Neural cell (in vitro differentiated cells): ENCODE data around the gene C19orf53. TPM values are rescaled to one million over a fixed set of nuclear protein-coding genes. Genes with fewer than 3 reads are reported as not detected.
"Not testable (repeated sequence)": the region's sequence is repeated elsewhere in the genome, so short reads cannot be mapped to it uniquely, and the experiment has no call there.

Experiments
- H2AFZ ChIP-seq: fragments of 200-600, 300-800 bp; sonication (generic), shearing (Covaris generic); 2 replicates; pipeline ENCODE4 v1.6.0; 2014; ENCODE audit warnings: low read depth, mild to moderate bottlenecking, antibody characterized with exemption, low read length, moderate library complexity
- H3F3A ChIP-seq: fragments of 200-600 bp; shearing (Covaris generic); 2 replicates; pipeline ENCODE4 v1.6.1; 2016; ENCODE audit warnings: mild to moderate bottlenecking, moderate library complexity, mixed read lengths, antibody characterized with exemption, low read length; ENCODE audit not compliant: insufficient read depth, poor library complexity, severe bottlenecking
- H3K27ac ChIP-seq: fragments of 200-600, 300-800 bp; sonication (generic), shearing (Covaris generic); 2 replicates; pipeline ENCODE4 v1.5.1; 2014; ENCODE audit warnings: mild to moderate bottlenecking, low read length, moderate library complexity
- H3K27me3 ChIP-seq: fragments of 300-800, 200-600 bp; sonication (generic), shearing (Covaris generic); 2 replicates; pipeline ENCODE4 v1.6.0; 2014; ENCODE audit warnings: mild to moderate bottlenecking, low read depth, low read length, moderate library complexity; ENCODE audit not compliant: insufficient read depth
- H3K36me3 ChIP-seq: fragments of 300-800, 200-600 bp; sonication (generic), shearing (Covaris generic); 2 replicates; pipeline ENCODE4 v1.5.1; 2014; ENCODE audit warnings: mild to moderate bottlenecking, antibody characterized with exemption, low read length, moderate library complexity; ENCODE audit not compliant: insufficient read depth
- H3K4me2 ChIP-seq: fragments of 300-800, 200-600 bp; sonication (generic), shearing (Covaris generic); 2 replicates; pipeline ENCODE4 v1.6.0; 2014; ENCODE audit warnings: mild to moderate bottlenecking, low read length
- H3K4me3 ChIP-seq: fragments of 300-800, 200-600 bp; sonication (generic), shearing (Covaris generic); 2 replicates; pipeline ENCODE4 v1.5.1; 2014; ENCODE audit warnings: mild to moderate bottlenecking, low read length, moderate library complexity
- H3K79me2 ChIP-seq: fragments of 200-600 bp; shearing (Covaris generic); replicated peaks from 2 replicates; pipeline ENCODE4 v1.6.0; 2014; ENCODE audit warnings: mild to moderate bottlenecking, low read length, moderate library complexity; ENCODE audit not compliant: insufficient read depth
- H3K9ac ChIP-seq: fragments of 300-800, 200-600 bp; sonication (generic), shearing (Covaris generic); 2 replicates; pipeline ENCODE4 v1.6.1; 2016; ENCODE audit warnings: mild to moderate bottlenecking, low read length, mixed read lengths
- H3K9me2 ChIP-seq: fragments of 200-600 bp; shearing (Covaris generic); 2 replicates; pipeline ENCODE4 v1.6.1; 2016; ENCODE audit warnings: mild to moderate bottlenecking, low read length, mixed read lengths; ENCODE audit not compliant: insufficient read depth
- H3K9me3 ChIP-seq: fragments of 200-600, 300-800 bp; sonication (generic), shearing (Covaris generic); 2 replicates; pipeline ENCODE4 v1.6.1; 2016; ENCODE audit warnings: mild to moderate bottlenecking, mixed run types, low read length, moderate library complexity, mixed read lengths
- H4K20me1 ChIP-seq: fragments of 200-600 bp; shearing (Covaris generic); 2 replicates; pipeline ENCODE4 v1.6.1; 2016; ENCODE audit warnings: mild to moderate bottlenecking, mixed run types; ENCODE audit not compliant: insufficient read depth
- EP300 ChIP-seq: fragments of 450-650 bp; conservative IDR thresholded peaks from 2 replicates; pipeline ENCODE4 v1.6.1; 2014; ENCODE audit warnings: antibody characterized with exemption, mild to moderate bottlenecking, moderate library complexity; ENCODE audit not compliant: poor library complexity, severe bottlenecking
- EZH2 ChIP-seq: fragments of 200-600, 300-800 bp; shearing (Covaris generic), sonication (generic); IDR thresholded peaks from 2 replicates; pipeline ENCODE4 v1.6.1; 2014; ENCODE audit warnings: antibody characterized with exemption, low read length, borderline replicate concordance, mild to moderate bottlenecking; ENCODE audit not compliant: insufficient read depth, poor library complexity, severe bottlenecking
- MXI1 ChIP-seq: fragments of 450-650 bp; conservative IDR thresholded peaks from 2 replicates; pipeline ENCODE4 v1.6.1; 2014; ENCODE audit warnings: antibody characterized with exemption, mild to moderate bottlenecking; ENCODE audit not compliant: poor library complexity, severe bottlenecking
- POLR2AphosphoS5 ChIP-seq: IDR thresholded peaks from 2 replicates; pipeline ENCODE4 v1.6.1; 2012
- RAD21 ChIP-seq: fragments of 450-650 bp; conservative IDR thresholded peaks from 2 replicates; pipeline ENCODE4 v1.6.1; 2014; ENCODE audit warnings: antibody characterized with exemption, mild to moderate bottlenecking, moderate library complexity
- SMC3 ChIP-seq: fragments of 450-650 bp; conservative IDR thresholded peaks from 2 replicates; pipeline ENCODE4 v1.6.1; 2014; ENCODE audit warnings: antibody characterized with exemption, mild to moderate bottlenecking, moderate library complexity; ENCODE audit not compliant: poor library complexity
- TAF1 ChIP-seq: IDR thresholded peaks from 2 replicates; pipeline ENCODE4 v1.6.1; 2012; ENCODE audit warnings: low read depth
- polyA plus RNA-seq: library from polyadenylated mRNA; depleted of rRNA; stranded (reverse); fragments of >200 nt; gene quantifications from 2 replicates; pipeline ENCODE4 v1.2.3, GENCODE V29; 2014
- TF ChIP-seq, protein P1 (sequence below): IDR thresholded peaks from 2 replicates; pipeline ENCODE4 v1.6.1; 2012; ENCODE audit warnings: borderline replicate concordance
- TF ChIP-seq, protein P2 (sequence below): fragments of 450-650 bp; IDR thresholded peaks from 2 replicates; pipeline ENCODE4 v1.5.1; 2014; ENCODE audit warnings: antibody characterized with exemption, mild to moderate bottlenecking, moderate library complexity; ENCODE audit not compliant: poor library complexity, severe bottlenecking

C19orf53 gene
- polyA plus RNA-seq, 1 donor from 2014 or later, result 104 TPM

DNA sequence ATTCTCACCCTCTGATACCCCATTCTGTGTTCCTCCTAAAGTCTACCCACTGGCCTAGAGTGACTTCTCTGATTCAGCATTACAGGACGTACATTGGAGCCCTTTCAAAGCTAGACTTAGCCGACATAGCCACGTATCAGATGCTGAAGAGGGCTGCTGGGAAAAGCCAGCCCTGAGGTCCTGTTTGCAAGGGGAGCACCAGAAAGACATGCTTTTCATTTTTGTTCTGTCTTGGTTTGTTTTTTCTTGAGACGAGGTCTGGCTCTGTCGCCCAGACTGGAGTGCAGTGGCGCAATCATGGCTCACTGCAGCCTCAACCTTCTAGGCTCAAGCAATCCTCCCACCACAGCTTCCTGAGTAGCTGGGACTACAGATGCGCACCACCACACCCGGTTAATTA lies 14.7 kb downstream of the C19orf53 start:
- H3K27ac ChIP-seq, result no peak overlapping the region
- H3K9me2 ChIP-seq, result no peaks in the 10 kb centered on the region
- no peak overlapping the region for H2AFZ ChIP-seq
- no peak overlapping the region for H3K4me3 ChIP-seq
- no peaks in the 10 kb centered on the region for H4K20me1 ChIP-seq
- no peak overlapping the region for H3K9ac ChIP-seq
- H3K4me2 ChIP-seq, result no peak overlapping the region
- H3K27me3 ChIP-seq, result no peaks in the 10 kb centered on the region
- TF ChIP-seq EZH2, result no peak
- TF ChIP-seq EP300, result no peak
- TF ChIP-seq MXI1, result no peak
- TF ChIP-seq POLR2AphosphoS5, result no peak
- no peak for TF ChIP-seq SMC3
- TF ChIP-seq, protein P1, sequence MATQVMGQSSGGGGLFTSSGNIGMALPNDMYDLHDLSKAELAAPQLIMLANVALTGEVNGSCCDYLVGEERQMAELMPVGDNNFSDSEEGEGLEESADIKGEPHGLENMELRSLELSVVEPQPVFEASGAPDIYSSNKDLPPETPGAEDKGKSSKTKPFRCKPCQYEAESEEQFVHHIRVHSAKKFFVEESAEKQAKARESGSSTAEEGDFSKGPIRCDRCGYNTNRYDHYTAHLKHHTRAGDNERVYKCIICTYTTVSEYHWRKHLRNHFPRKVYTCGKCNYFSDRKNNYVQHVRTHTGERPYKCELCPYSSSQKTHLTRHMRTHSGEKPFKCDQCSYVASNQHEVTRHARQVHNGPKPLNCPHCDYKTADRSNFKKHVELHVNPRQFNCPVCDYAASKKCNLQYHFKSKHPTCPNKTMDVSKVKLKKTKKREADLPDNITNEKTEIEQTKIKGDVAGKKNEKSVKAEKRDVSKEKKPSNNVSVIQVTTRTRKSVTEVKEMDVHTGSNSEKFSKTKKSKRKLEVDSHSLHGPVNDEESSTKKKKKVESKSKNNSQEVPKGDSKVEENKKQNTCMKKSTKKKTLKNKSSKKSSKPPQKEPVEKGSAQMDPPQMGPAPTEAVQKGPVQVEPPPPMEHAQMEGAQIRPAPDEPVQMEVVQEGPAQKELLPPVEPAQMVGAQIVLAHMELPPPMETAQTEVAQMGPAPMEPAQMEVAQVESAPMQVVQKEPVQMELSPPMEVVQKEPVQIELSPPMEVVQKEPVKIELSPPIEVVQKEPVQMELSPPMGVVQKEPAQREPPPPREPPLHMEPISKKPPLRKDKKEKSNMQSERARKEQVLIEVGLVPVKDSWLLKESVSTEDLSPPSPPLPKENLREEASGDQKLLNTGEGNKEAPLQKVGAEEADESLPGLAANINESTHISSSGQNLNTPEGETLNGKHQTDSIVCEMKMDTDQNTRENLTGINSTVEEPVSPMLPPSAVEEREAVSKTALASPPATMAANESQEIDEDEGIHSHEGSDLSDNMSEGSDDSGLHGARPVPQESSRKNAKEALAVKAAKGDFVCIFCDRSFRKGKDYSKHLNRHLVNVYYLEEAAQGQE, result no peak
- TF ChIP-seq, protein P2, sequence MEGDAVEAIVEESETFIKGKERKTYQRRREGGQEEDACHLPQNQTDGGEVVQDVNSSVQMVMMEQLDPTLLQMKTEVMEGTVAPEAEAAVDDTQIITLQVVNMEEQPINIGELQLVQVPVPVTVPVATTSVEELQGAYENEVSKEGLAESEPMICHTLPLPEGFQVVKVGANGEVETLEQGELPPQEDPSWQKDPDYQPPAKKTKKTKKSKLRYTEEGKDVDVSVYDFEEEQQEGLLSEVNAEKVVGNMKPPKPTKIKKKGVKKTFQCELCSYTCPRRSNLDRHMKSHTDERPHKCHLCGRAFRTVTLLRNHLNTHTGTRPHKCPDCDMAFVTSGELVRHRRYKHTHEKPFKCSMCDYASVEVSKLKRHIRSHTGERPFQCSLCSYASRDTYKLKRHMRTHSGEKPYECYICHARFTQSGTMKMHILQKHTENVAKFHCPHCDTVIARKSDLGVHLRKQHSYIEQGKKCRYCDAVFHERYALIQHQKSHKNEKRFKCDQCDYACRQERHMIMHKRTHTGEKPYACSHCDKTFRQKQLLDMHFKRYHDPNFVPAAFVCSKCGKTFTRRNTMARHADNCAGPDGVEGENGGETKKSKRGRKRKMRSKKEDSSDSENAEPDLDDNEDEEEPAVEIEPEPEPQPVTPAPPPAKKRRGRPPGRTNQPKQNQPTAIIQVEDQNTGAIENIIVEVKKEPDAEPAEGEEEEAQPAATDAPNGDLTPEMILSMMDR, result no peak
- TF ChIP-seq RAD21, result no peak
- no peaks in the 10 kb centered on the region for H3K36me3 ChIP-seq
- no peaks in the 10 kb centered on the region for H3K79me2 ChIP-seq
- H3K9me3 ChIP-seq, result no peaks in the 10 kb centered on the region
- H3F3A ChIP-seq, result no peaks in the 10 kb centered on the region

DNA sequence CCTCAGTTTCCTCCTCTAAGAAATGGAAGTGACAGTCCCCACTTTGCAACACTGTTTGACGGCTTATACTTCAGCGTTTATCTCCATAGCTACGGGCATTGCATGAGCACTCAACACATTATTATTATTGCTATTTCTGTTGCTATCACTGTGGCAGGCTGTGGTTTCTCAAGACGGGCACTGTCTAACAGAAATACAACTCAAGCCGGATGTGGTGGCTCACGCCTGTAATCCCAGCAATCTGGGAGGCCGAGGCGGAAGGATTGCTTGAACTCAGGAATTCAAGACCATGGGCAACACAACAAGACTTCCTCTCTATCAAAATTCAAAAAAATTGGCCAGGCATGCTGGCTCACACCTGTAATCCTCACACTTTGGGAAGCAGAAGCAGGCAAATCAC lies 16.1 kb downstream of the C19orf53 start:
- Histone ChIP-seq H3K9me2 (no peaks in the 10 kb centered on the region), H3K9ac (no peak overlapping the region), H3K27me3 (no peaks in the 10 kb centered on the region), H3K79me2 (no peaks in the 10 kb centered on the region), H4K20me1 (no peaks in the 10 kb centered on the region), H3K4me3 (no peak overlapping the region), H3K36me3 (no peaks in the 10 kb centered on the region), H3K27ac (no peak overlapping the region), H3F3A (no peaks in the 10 kb centered on the region), H3K4me2 (no peak overlapping the region), H3K9me3 (no peaks in the 10 kb centered on the region), H2AFZ (no peak overlapping the region)
- TF ChIP-seq POLR2AphosphoS5 (no peak), EP300 (no peak), SMC3 (no peak), EZH2 (no peak), MXI1 (no peak), TAF1 (no peak), RAD21 (no peak)
- TF ChIP-seq, protein P2, result no peak
- TF ChIP-seq, protein P1, result no peak

DNA sequence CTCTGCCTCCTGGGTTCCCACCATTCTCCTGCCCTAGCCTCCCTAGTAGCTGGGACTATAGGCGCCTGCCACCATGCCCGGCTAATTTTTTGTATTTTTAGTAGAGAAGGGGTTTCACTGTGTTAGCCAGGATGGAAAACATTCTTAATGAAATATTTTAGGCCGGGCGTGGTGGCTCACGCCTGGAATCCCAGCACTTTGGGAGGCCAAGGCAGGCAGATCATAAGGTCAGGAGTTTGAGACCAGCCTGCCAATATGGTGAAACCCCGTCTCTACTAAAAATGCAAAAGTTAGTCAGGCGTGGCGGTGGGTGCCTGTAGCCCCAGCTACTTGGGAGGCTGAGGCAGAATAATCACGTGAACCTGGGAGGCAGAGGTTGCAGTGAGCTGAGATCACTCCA lies 19.1 kb downstream of the C19orf53 start:
- H4K20me1 ChIP-seq, H3K4me3 ChIP-seq, H3K4me2 ChIP-seq, H3F3A ChIP-seq, H3K27me3 ChIP-seq, H3K27ac ChIP-seq, H3K9me3 ChIP-seq, H3K36me3 ChIP-seq, H3K9me2 ChIP-seq, H3K9ac ChIP-seq, H2AFZ ChIP-seq: not testable (repeated sequence)
- H3K79me2 ChIP-seq, result peaks cover 18% of the 10 kb centered on the region
